Right renal pelvis (tissue), 4 donors: Measurements from ENCODE around the gene AARS2. TPM values are rescaled to one million over a fixed set of nuclear protein-coding genes. Genes with fewer than 3 reads are reported as not detected.
"Not testable (repeated sequence)": the region's sequence is repeated elsewhere in the genome, so short reads cannot be mapped to it uniquely, and the experiment has no call there.

ENCODE experiments used
- DNase-seq, 4 donors: peaks; one replicate each; pipeline ENCODE4 v3.0.0-alpha.2; 2013; ENCODE audit warnings: low read depth in 4 of 4, low spot score in 3 of 4, missing footprints in 1 of 4
- polyA plus RNA-seq, 4 donors: library from polyadenylated mRNA; unstranded; fragments of 120-200 nt; gene quantifications; one replicate each; pipeline ENCODE4 v1.2.1, GENCODE V29; 2013; ENCODE audit not compliant: insufficient read length in 4 of 4

The AARS2 gene
- polyA plus RNA-seq, 4 donors, result 12.7 to 17.3 (median 14.4) TPM

- no peak for DNase-seq
These were observed 20.2 kb upstream of the AARS2 start for GRCh38 chr6:44333273-44333919.

GRCh38 chr6:44332585-44332984 lies 19.4 kb upstream of the AARS2 start:
- no peak for DNase-seq

- DNase-seq, result no peak
These were observed 16.7 kb upstream of the AARS2 start for GRCh38 chr6:44329858-44330257.

GRCh38 chr6:44328203-44328602 lies 15.1 kb upstream of the AARS2 start:
- DNase-seq, result not testable (repeated sequence)

GRCh38 chr6:44327760-44328159 lies 14.6 kb upstream of the AARS2 start:
- DNase-seq, result no peak

- DNase-seq, result no peak
These were observed 13.9 kb upstream of the AARS2 start for GRCh38 chr6:44327096-44327495.

- DNase-seq, result no peak
These were observed 8.1 kb upstream of the AARS2 start for GRCh38 chr6:44321210-44321609.

GRCh38 chr6:44317136-44317631 lies 4.0 kb upstream of the AARS2 start:
- not testable (repeated sequence) for DNase-seq

- no peak for DNase-seq
These were observed 3.3 kb upstream of the AARS2 start for GRCh38 chr6:44316481-44316880.

- DNase-seq, result no peak
These were observed 2.8 kb upstream of the AARS2 start for GRCh38 chr6:44315951-44316350.

- no peak for DNase-seq
These were observed 2.4 kb upstream of the AARS2 start for GRCh38 chr6:44315516-44315915.

GRCh38 chr6:44314657-44315056 lies 1.5 kb upstream of the AARS2 start:
- not testable (repeated sequence) for DNase-seq

GRCh38 chr6:44311767-44312166 lies 1.4 kb downstream of the AARS2 start:
- no peak for DNase-seq

- no peak for DNase-seq
These were observed 1.8 kb downstream of the AARS2 start for GRCh38 chr6:44311304-44311703.

- DNase-seq, result no peak
These were observed 2.9 kb downstream of the AARS2 start for GRCh38 chr6:44310241-44310640.

- no peak for DNase-seq
These were observed 3.5 kb downstream of the AARS2 start for GRCh38 chr6:44309631-44310030.

GRCh38 chr6:44309092-44309491 lies 4.1 kb downstream of the AARS2 start:
- DNase-seq, result no peak

- no peak for DNase-seq
These were observed 5.9 kb downstream of the AARS2 start for GRCh38 chr6:44307217-44307616.

- no peak for DNase-seq
These were observed 6.4 kb downstream of the AARS2 start for GRCh38 chr6:44306710-44307109.

- no peak for DNase-seq
These were observed 7.9 kb downstream of the AARS2 start for GRCh38 chr6:44305200-44305725.

- DNase-seq, result no peak
These were observed 8.6 kb downstream of the AARS2 start for GRCh38 chr6:44304282-44305199.

GRCh38 chr6:44303842-44304241 lies 9.3 kb downstream of the AARS2 start:
- no peak for DNase-seq
